Muscle layer of colon (tissue), 2 donors: ENCODE measurements around the gene ASPSCR1.

Experiments
- H3K27ac ChIP-seq: one replicate; pipeline ENCODE4 v1.7.0; 2013; ENCODE audit warnings: low read depth, mild to moderate bottlenecking, low read length, moderate library complexity
- H3K27me3 ChIP-seq, 2 donors: one replicate each; pipeline ENCODE4 v1.7.0; 2013; ENCODE audit warnings: low read length in 2 of 2, mild to moderate bottlenecking in 2 of 2; ENCODE audit not compliant: insufficient read depth in 2 of 2, control insufficient read depth in 1 of 2
- H3K36me3 ChIP-seq: one replicate; pipeline ENCODE4 v1.7.0; 2013; ENCODE audit warnings: mild to moderate bottlenecking, low read length; ENCODE audit not compliant: insufficient read depth
- H3K4me1 ChIP-seq: one replicate; pipeline ENCODE4 v1.7.0; 2013; ENCODE audit warnings: mild to moderate bottlenecking, low read length; ENCODE audit not compliant: insufficient read depth
- H3K4me3 ChIP-seq, 2 donors: one replicate each; pipeline ENCODE4 v1.7.0; 2013; ENCODE audit warnings: low read length in 2 of 2, low read depth in 1 of 2, mild to moderate bottlenecking in 1 of 2, moderate library complexity in 1 of 2
- H3K9ac ChIP-seq: one replicate; pipeline ENCODE4 v1.7.0; 2013; ENCODE audit warnings: low read length
- H3K9me3 ChIP-seq: one replicate; pipeline ENCODE4 v1.7.0; 2013; ENCODE audit warnings: mild to moderate bottlenecking, low read length
- donor health status: abdominal sarcoma.
- donor health status: Adenocarcinoma of cecum.

The ASPSCR1 gene

DNA sequence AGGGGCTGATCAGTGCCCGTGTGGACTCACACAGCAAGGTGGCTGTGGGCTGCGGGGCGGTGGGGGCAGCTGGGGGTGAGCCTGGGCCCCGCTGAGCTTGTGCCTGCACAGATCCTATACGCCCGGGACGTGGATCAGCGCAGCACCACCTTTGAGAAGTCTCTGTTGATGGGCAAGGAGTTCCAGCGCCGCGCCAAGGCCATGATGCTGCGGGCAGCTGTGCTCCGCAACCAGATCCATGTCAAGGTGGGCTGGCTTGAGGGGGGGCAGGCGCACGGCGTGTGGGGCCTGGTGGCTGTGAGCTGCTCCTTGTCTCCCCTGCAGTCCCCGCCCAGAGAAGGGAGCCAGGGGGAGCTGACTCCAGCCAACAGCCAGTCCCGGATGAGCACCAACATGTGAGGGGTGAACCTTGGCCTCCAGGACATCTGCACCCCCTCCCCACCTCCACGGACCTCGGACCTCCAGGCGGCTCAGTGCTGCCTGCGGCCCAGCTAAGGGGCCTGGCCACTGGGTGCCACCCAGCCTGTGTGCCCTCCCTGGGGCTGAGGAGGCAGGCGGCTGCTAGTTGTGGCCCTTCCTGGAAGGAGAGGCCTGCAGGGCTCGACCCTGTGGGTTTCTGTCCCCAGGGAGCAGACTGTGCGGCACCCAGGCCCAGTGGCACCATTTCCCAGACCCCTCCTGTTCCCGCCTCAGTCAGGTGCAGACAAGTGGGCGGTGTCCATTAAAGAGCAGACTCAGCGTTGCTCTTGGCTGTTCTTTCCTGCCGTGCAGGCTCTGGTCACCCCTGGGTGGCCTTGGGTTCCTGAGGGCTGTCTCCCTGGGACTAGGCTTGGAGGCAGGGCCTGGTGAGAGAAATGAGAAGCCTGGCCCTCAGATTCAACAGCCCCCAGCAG is 79.5 kb downstream of the ASPSCR1 start:
- peaks cover 39% of the 10 kb centered on the region for H3K36me3 ChIP-seq
- no peak overlapping the region for H3K4me3 ChIP-seq
- no peak overlapping the region for H3K9ac ChIP-seq
- H3K27ac ChIP-seq, result no peak overlapping the region
- no peaks in the 10 kb centered on the region for H3K9me3 ChIP-seq
- peaks cover 17% of the 10 kb centered on the region for H3K4me1 ChIP-seq
- H3K27me3 ChIP-seq, result no peaks in the 10 kb centered on the region

DNA sequence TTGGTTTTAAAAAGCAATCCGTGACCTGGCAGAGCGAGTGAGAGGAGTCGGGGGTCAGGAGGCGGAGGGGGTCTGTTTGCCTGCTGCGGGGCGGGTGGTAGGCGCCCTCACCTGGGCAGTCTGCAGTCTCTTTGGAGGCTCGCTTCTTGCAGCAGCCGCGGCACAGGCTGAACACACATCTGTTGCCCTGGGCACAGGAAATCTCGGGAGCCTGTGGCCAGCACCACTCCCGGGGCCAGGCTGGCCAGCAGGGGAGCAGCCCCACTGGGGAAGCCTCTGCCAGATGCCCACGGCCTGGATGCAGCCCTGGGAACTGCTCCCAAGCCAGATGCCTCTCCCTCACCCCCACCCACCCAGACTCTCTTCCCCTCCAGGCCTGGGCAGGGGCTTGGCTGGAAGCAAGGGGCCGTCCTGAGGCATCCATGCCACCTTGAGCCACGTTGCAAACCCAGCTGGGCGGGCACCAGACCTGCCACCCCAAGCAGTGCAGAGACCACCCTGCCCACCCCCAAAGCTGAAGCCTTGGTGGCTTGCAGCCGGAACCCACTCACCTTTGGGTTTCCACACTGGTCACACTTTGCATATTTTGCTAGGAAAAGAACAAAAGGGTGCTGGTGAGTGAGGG is 80.9 kb downstream of the ASPSCR1 start:
- H3K9me3 ChIP-seq, result no peaks in the 10 kb centered on the region
- no peak overlapping the region for H3K4me3 ChIP-seq
- H3K9ac ChIP-seq, result no peak overlapping the region
- no peaks in the 10 kb centered on the region for H3K27me3 ChIP-seq
- no peak overlapping the region for H3K27ac ChIP-seq
- H3K4me1 ChIP-seq, result peaks cover 7% of the 10 kb centered on the region
- H3K36me3 ChIP-seq, result peaks cover 51% of the 10 kb centered on the region

DNA sequence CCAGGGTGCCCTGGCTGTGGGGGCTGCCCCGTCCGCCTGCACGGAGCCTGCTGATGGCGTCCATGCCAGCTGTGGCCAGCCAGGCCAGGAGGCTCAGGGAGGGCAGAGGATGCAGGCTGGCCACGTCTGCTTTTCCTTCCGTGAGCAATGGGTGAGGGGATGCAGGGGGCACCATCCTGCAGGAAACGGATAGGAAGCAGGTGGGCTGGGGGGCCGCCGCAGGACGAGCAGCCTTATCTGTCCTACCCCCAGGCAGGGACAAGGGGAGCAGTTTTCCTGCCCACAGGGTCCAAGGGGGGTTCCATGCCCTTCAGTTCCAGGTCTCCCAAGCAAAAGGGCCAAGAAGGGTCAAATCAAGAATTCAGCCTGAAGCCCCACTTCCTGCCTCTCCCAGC is 81.4 kb downstream of the ASPSCR1 start:
- Histone ChIP-seq H3K4me1 (peaks cover 3% of the 10 kb centered on the region), H3K36me3 (peaks cover 54% of the 10 kb centered on the region), H3K9ac (no peak overlapping the region), H3K4me3 (no peak overlapping the region), H3K9me3 (no peaks in the 10 kb centered on the region), H3K27ac (no peak overlapping the region), H3K27me3 (no peaks in the 10 kb centered on the region)

DNA sequence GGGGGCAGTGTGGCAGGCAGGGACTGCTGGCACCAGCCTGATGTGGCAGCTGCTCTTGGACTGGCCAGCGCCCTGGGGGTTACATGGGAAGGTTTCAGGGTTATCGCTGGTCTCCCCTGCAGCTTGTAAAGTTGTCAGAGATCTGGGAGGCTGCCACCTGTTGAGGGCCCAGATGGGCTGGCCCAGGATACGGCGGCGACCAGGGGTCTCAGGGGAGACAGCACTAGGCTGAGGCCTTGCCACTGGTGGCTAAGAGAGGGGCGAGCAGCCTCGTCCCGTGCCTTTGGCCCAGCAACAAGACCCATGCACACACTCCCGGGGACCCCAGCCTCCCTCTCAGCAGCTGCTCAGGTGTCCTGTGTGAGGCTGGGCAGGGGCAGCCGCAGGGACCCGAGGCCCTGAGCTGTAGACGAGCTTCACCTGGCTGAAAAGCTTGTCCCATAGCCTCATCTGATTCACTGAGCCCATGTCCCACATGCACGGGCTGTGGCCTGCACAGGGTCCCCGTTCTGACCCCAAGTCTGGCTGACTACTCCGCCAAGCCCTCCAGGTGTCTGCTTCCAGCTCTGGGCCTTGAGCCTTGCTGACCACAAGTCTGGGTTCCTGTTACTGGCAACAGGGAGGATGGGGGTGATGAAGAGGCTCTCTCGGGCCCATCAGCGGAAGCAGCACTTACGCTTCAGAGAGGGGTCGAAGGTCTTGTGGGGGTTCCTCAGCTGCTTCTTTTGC is 82.0 kb downstream of the ASPSCR1 start:
- peaks cover 48% of the 10 kb centered on the region for H3K36me3 ChIP-seq
- H3K4me1 ChIP-seq, result peaks cover 7% of the 10 kb centered on the region
- H3K4me3 ChIP-seq, result no peak overlapping the region
- no peak overlapping the region for H3K27ac ChIP-seq
- H3K9me3 ChIP-seq, result no peaks in the 10 kb centered on the region
- H3K27me3 ChIP-seq, result no peaks in the 10 kb centered on the region
- no peak overlapping the region for H3K9ac ChIP-seq

DNA sequence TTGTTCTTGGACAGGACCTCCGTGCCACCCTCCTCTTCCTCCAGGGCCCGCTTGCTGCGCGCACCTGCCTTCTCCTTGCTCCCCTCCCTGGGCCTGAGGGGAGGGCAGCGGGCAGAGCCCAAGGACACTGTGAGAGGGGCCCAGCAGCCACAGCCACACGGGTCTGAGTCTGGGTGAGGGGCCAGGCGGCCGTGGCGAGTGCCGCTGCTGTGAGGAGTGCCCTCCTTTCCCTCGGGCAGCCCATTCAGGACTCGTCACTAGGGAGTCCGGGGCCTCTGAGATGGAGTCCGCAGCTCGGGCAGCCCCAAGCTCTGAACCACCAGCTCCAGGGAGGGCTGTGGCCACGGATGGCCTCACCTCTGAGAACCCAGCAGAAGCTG is 82.6 kb downstream of the ASPSCR1 start:
- H3K36me3 ChIP-seq, result peaks cover 44% of the 10 kb centered on the region
- no peak overlapping the region for H3K27ac ChIP-seq
- H3K4me3 ChIP-seq, result no peak overlapping the region
- H3K9me3 ChIP-seq, result no peaks in the 10 kb centered on the region
- H3K27me3 ChIP-seq, result no peaks in the 10 kb centered on the region
- H3K4me1 ChIP-seq, result peaks cover 12% of the 10 kb centered on the region
- H3K9ac ChIP-seq, result no peak overlapping the region

DNA sequence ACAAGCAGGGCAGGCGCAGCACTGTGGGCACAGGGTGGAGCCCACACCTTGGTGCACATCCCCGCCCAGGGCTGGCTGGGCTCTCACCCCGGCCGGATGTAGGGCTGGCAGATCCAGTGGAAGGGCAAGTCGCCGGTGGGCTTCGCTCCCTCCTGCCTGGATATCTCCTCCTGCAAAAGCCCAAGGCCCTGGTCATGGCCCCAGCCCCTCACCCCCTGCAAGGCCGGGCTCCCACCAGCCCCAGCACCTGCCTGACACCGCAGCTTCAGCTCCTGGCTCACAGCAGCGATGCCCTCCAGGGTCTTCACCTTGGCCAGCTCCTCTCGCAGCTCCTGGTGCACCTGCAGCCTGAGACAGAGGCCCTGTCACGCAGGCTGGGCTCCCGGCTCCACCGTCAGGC is 83.2 kb downstream of the ASPSCR1 start:
- H3K36me3 ChIP-seq, result peaks cover 39% of the 10 kb centered on the region
- H3K9me3 ChIP-seq, result no peaks in the 10 kb centered on the region
- peaks cover 12% of the 10 kb centered on the region for H3K4me1 ChIP-seq

DNA sequence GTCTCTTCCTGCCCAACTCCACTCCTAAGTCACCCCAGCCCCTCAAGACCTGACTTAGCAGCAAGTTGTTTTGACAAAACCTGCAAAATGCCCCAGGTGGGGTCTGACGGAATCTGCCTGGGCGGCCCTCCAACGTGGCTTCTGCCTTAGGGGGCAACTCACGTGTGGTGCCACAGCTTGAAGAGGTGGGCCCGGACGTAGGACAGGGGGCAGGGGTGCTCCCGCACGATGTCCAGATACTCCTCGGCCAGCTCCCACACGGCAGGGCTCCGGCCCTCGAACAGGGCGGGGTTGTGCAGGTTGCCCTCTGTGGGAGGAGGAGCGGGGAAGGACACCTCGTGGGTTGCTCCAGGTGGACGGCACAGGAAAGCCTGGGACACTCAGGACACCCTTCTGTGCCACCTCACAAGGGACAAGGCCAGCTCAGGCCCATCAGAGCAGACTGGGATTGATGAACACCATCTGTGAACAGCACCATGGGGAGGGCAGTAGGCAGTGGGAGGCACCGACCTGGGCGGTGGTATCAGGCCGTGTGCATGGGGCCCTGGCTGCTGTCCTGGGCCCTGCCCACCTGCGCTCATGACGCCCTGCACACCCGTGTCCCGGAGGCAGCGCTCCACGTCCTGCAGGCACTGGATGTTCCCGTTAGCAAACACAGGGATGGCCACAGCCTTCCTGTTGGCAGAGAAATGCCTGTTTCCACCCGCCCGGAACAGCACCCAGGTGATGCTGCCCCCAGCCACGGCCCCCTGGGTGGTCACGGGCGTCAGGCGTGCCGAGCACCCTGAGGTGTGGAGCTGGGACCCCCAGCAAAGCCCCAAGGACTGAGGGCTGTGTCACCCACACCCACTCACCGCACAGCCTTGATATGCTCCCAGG is 83.9 kb downstream of the ASPSCR1 start:
- no peaks in the 10 kb centered on the region for H3K27me3 ChIP-seq
- no peak overlapping the region for H3K9ac ChIP-seq
- no peak overlapping the region for H3K4me3 ChIP-seq
- no peak overlapping the region for H3K27ac ChIP-seq
- peaks cover 39% of the 10 kb centered on the region for H3K36me3 ChIP-seq
- no peaks in the 10 kb centered on the region for H3K9me3 ChIP-seq
- H3K4me1 ChIP-seq, result peaks cover 16% of the 10 kb centered on the region

More for the DNA sequence above, 83.2 kb downstream of the ASPSCR1 start:
- H3K27me3 ChIP-seq, result no peaks in the 10 kb centered on the region
- no peak overlapping the region for H3K4me3 ChIP-seq
- H3K27ac ChIP-seq, result no peak overlapping the region
- H3K9ac ChIP-seq, result no peak overlapping the region

DNA sequence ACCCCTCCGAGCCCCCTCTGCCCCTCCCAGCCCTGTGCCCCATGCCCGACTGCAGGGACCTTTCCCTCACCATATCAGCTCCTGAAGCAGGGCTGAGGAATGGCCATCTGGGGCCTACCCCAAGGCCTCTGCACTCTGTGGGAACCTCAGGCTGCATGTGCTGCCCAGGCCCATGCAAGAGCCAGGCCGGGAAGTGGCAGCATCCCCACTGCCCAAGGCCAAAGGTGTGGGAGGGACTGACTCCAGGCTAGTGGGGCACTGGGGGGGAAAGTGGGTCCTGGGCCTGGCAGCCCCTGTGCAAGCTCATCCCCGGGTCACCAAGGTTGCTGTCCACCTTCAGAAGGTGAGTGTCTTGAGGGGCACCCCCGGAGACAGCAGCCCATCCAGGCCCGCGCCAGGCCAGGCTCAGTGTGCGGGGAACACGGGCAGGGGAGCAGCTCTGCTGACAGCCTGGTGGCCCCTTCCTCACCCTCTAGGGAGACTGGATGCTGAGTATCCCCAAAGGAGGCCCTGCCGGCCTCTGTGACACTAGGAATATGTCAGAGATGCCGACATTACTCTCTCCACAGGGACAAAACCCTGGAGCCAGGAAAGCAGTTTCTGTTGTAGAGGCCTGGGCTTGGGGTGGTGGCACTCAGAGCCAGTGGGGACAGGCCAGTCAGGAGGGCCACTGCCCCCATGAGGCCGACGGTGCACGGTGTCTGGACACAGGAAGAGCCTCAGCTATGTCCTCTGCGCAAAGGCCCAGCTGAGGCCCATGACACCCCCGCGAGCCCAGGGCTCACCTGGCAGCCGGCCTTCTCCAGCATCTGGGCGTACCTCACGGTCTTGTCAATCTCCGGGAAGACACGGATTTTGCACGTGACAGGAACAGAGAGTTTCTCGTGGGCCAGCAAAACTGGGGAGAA is 84.9 kb downstream of the ASPSCR1 start:
- H3K27me3 ChIP-seq, result no peaks in the 10 kb centered on the region
- H3K27ac ChIP-seq, result no peak overlapping the region
- H3K36me3 ChIP-seq, result peaks cover 39% of the 10 kb centered on the region
- no peak overlapping the region for H3K9ac ChIP-seq
- no peaks in the 10 kb centered on the region for H3K9me3 ChIP-seq
- H3K4me3 ChIP-seq, result no peak overlapping the region
- peaks cover 20% of the 10 kb centered on the region for H3K4me1 ChIP-seq

DNA sequence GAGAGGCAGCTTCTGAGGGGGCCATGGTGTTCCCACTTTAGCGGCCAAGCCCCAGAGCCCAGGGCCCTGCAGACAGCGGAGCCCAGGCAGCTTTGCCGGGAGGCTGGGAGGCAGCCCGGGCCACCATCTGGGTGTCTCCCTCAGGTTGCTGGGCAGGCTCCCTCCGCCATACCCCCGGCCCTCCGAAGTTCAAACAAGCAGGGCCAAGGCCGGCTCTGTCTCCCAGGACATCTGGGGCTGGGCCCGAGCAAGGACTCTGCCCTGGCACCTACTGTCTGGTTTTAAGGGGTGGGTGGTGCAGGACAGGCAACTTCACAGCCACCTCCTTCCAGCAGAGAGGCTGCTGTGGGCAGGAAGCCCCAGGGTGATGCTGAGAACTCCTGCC is 85.5 kb downstream of the ASPSCR1 start:
- Histone ChIP-seq H3K36me3 (peaks cover 35% of the 10 kb centered on the region), H3K9ac (no peak overlapping the region), H3K4me1 (peaks cover 20% of the 10 kb centered on the region), H3K9me3 (no peaks in the 10 kb centered on the region), H3K27me3 (no peaks in the 10 kb centered on the region), H3K4me3 (no peak overlapping the region), H3K27ac (no peak overlapping the region)
